ENCODE results near the gene ABHD16A. TPM values are rescaled to one million over a fixed set of nuclear protein-coding genes. Genes with fewer than 3 reads are reported as not detected.

ABHD16A gene
- total and polyA plus RNA-seq, 2 of the 13 experiments (the other 11 are each of a cell fraction or from before 2014, with no cell fraction given) = 43.5 to 45.4 TPM

GRCh38 chr6:31660381-31661261 lies 42.5 kb downstream of the ABHD16A start, which contains the start of gene C6orf47 (continued):
- TF ChIP-seq ZNF335 (CRISPR knock-in tag; IDR thresholded peaks at IDR 0.05) (peak; percentile 98), BCLAF1 (IDR thresholded peaks at IDR 0.05) (no peak), ZNF547 (CRISPR knock-in tag; IDR thresholded peaks at IDR 0.05) (peak; percentile 84; the same call in 1 of the 2 replicates), NKX3-1 (CRISPR knock-in tag; IDR thresholded peaks at IDR 0.05) (peak; percentile 90), ZBTB1 (CRISPR knock-in tag; IDR thresholded peaks at IDR 0.05; ENCODE audit: borderline replicate concordance) (no peak), TARDBP (CRISPR knock-in tag; IDR thresholded peaks at IDR 0.05) (peak; percentile 70), ARNT (IDR thresholded peaks at IDR 0.05) (no peak), NFRKB (IDR thresholded peaks at IDR 0.05) (no peak), ZNF143 (CRISPR knock-in tag; IDR thresholded peaks at IDR 0.05) (peak; percentile 58; the same call in 1 of the 2 replicates), ZNF44 (CRISPR knock-in tag; IDR thresholded peaks at IDR 0.05) (no peak; the same call in 1 of the 2 replicates), HDAC1 (CRISPR knock-in tag; IDR thresholded peaks at IDR 0.05) (peak; percentile 78), FOXP1 (IDR thresholded peaks at IDR 0.05) (no peak), FOXP1 (CRISPR knock-in tag; IDR thresholded peaks at IDR 0.05) (no peak), RARA (CRISPR knock-in tag; IDR thresholded peaks at IDR 0.05) (peak; percentile 32), ZNF512 (CRISPR knock-in tag; IDR thresholded peaks at IDR 0.05) (0 out of 2 replicates have a peak, but pooled peaks have one; percentile 78)
- TF ChIP-seq, protein P1, sequence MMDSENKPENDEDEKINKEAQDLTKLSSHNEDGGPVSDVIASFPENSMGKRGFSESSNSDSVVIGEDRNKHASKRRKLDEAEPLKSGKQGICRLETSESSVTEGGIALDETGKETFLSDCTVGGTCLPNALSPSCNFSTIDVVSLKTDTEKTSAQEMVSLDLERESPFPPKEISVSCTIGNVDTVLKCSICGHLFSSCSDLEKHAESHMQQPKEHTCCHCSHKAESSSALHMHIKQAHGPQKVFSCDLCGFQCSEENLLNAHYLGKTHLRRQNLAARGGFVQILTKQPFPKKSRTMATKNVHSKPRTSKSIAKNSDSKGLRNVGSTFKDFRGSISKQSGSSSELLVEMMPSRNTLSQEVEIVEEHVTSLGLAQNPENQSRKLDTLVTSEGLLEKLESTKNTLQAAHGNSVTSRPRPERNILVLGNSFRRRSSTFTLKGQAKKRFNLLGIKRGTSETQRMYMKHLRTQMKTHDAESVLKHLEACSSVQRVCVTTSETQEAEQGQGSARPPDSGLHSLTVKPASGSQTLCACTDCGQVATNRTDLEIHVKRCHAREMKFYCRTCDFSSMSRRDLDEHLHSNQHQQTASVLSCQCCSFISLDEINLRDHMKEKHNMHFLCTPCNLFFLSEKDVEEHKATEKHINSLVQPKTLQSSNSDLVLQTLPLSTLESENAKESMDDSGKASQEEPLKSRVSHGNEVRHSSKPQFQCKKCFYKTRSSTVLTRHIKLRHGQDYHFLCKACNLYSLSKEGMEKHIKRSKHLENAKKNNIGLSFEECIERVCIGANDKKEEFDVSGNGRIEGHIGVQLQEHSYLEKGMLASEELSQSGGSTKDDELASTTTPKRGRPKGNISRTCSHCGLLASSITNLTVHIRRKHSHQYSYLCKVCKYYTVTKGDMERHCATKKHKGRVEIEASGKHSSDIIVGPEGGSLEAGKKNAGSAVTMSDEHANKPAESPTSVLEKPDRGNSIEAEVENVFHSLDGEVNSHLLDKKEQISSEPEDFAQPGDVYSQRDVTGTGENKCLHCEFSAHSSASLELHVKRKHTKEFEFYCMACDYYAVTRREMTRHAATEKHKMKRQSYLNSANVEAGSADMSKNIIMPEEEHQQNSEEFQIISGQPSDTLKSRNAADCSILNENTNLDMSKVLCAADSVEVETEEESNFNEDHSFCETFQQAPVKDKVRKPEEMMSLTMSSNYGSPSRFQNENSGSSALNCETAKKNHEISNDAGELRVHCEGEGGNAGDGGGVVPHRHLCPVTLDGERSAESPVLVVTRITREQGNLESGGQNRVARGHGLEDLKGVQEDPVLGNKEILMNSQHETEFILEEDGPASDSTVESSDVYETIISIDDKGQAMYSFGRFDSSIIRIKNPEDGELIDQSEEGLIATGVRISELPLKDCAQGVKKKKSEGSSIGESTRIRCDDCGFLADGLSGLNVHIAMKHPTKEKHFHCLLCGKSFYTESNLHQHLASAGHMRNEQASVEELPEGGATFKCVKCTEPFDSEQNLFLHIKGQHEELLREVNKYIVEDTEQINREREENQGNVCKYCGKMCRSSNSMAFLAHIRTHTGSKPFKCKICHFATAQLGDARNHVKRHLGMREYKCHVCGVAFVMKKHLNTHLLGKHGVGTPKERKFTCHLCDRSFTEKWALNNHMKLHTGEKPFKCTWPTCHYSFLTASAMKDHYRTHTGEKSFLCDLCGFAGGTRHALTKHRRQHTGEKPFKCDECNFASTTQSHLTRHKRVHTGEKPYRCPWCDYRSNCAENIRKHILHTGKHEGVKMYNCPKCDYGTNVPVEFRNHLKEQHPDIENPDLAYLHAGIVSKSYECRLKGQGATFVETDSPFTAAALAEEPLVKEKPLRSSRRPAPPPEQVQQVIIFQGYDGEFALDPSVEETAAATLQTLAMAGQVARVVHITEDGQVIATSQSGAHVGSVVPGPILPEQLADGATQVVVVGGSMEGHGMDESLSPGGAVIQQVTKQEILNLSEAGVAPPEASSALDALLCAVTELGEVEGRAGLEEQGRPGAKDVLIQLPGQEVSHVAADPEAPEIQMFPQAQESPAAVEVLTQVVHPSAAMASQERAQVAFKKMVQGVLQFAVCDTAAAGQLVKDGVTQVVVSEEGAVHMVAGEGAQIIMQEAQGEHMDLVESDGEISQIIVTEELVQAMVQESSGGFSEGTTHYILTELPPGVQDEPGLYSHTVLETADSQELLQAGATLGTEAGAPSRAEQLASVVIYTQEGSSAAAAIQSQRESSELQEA (CRISPR knock-in tag; IDR thresholded peaks at IDR 0.05; ENCODE audit: not compliant biosample characterization) = no peak
